K562 (cell line): ENCODE data around the gene PPFIA1. TPM values are rescaled to one million over a fixed set of nuclear protein-coding genes. Genes with fewer than 3 reads are reported as not detected.
A peak's percentile ranks its signal among the peaks of the same experiment; 100 is the strongest.

Source experiments
- ATF4 ChIP-seq: fragments of 450-650 bp; formaldehyde crosslinking; IDR thresholded peaks from 2 replicates; pipeline ENCODE4 v1.4.0; 2022; ENCODE audit warnings: mild to moderate bottlenecking, moderate library complexity
- CHCHD3 ChIP-seq: fragments of 250-450 bp; sonication (Bioruptor Pico); IDR thresholded peaks from 2 replicates; pipeline ENCODE4 v2.1.2; 2022; ENCODE audit warnings: mild to moderate bottlenecking
- DIDO1 ChIP-seq: fragments of 450-650 bp; IDR thresholded peaks from 2 replicates; pipeline ENCODE4 v1.6.1; 2016; ENCODE audit warnings: low read depth, missing biosample characterization, missing genetic modification characterization
- E2F6 ChIP-seq, 2 experiments: IDR thresholded peaks; 2 replicates each; pipeline ENCODE4 v1.6.1; 2011; ENCODE audit warnings: borderline replicate concordance in 1 of 2, control low read depth in 1 of 2, low read depth in 1 of 2, low read length in 1 of 2, mild to moderate bottlenecking in 1 of 2, mixed read lengths in 1 of 2, moderate library complexity in 1 of 2; ENCODE audit not compliant: insufficient read depth in 1 of 2, insufficient read length in 1 of 2, poor library complexity in 1 of 2, severe bottlenecking in 1 of 2; ENCODE audit errors: extremely low read depth in 1 of 2
- ELF1 ChIP-seq: fragments of 200-800 bp; sonication (Bioruptor generic); IDR thresholded peaks from 2 replicates; pipeline ENCODE4 v1.6.1; 2016; ENCODE audit warnings: missing genetic modification characterization, missing compliant biosample characterization
- EP400 ChIP-seq: fragments of 450-650 bp; IDR thresholded peaks from 2 replicates; pipeline ENCODE4 v1.6.1; 2017; ENCODE audit warnings: antibody characterized with exemption, mild to moderate bottlenecking, moderate library complexity
- FOXA3 ChIP-seq, 2 experiments: fragments of 450-650 bp in 1 of 2; sonication (generic) in 1 of 2; formaldehyde crosslinking; IDR thresholded peaks in 1 of 2; conservative IDR thresholded peaks in 1 of 2; 2 replicates each; pipeline versions ENCODE4 v1.4.0 to v1.8.0; 2020 to 2022; ENCODE audit warnings: mild to moderate bottlenecking in 2 of 2, missing genetic modification reagents in 1 of 2
- HDAC8 ChIP-seq: fragments of 450-650 bp; IDR thresholded peaks from 2 replicates; pipeline ENCODE4 v1.6.1; 2016; ENCODE audit warnings: mild to moderate bottlenecking, missing genetic modification characterization, moderate library complexity, missing compliant biosample characterization
- NCOA6 ChIP-seq: fragments of 450-650 bp; IDR thresholded peaks from 2 replicates; pipeline ENCODE4 v1.6.1; 2017; ENCODE audit warnings: mild to moderate bottlenecking
- NFIC ChIP-seq: fragments of 450-650 bp; IDR thresholded peaks from 2 replicates; pipeline ENCODE4 v1.6.1; 2017; ENCODE audit warnings: mild to moderate bottlenecking, inconsistent platforms
- RBM14 ChIP-seq: fragments of 200-400 bp; formaldehyde crosslinking; IDR thresholded peaks from 2 replicates; pipeline ENCODE4 v1.6.1; 2018; ENCODE audit warnings: low read depth, mild to moderate bottlenecking, low read length, moderate library complexity, borderline replicate concordance; ENCODE audit not compliant: insufficient read depth
- RCOR1 ChIP-seq, 2 experiments: IDR thresholded peaks; 2 replicates each; pipeline ENCODE4 v1.6.1; 2012; ENCODE audit warnings: low read depth in 2 of 2, low read length in 2 of 2, borderline replicate concordance in 1 of 2, improper control_type of control experiment in 1 of 2
- RFX1 ChIP-seq: fragments of 450-650 bp; IDR thresholded peaks from 2 replicates; pipeline ENCODE4 v1.6.1; 2016; ENCODE audit warnings: mild to moderate bottlenecking, moderate library complexity
- SFPQ ChIP-seq: fragments of 200-400 bp; formaldehyde crosslinking; IDR thresholded peaks from 2 replicates; pipeline ENCODE4 v1.6.1; 2017; ENCODE audit warnings: mild to moderate bottlenecking, low read depth, low read length, moderate library complexity
- TARDBP ChIP-seq: fragments of 450-650 bp; IDR thresholded peaks from 2 replicates; pipeline ENCODE4 v1.6.1; 2016
- TCF7L2 ChIP-seq: fragments of 150-350 bp; IDR thresholded peaks from 2 replicates; pipeline ENCODE4 v1.6.1; 2016; ENCODE audit warnings: low read depth, mild to moderate bottlenecking, low read length, moderate library complexity
- USF2 ChIP-seq: sonication (generic); formaldehyde crosslinking; IDR thresholded peaks from 2 replicates; pipeline ENCODE4 v1.5.0; 2020; ENCODE audit warnings: missing genetic modification reagents
- ZBED1 ChIP-seq: IDR thresholded peaks from 2 replicates; pipeline ENCODE4 v1.6.1; 2014
- ZBTB1 ChIP-seq: sonication (generic); formaldehyde crosslinking; IDR thresholded peaks from 2 replicates; pipeline ENCODE4 v1.8.1; 2023; ENCODE audit warnings: missing genetic modification reagents, low read depth, mild to moderate bottlenecking, borderline replicate concordance
- ZBTB12 ChIP-seq: fragments of 250-450 bp; sonication (Bioruptor Pico); IDR thresholded peaks from 2 replicates; pipeline ENCODE4 v1.4.0; 2020
- ZNF274 ChIP-seq: IDR thresholded peaks from 2 replicates; pipeline ENCODE4 v1.6.1; 2011; ENCODE audit warnings: low read depth, mild to moderate bottlenecking, low read length, moderate library complexity, borderline replicate concordance
- ZNF316 ChIP-seq: fragments of 450-650 bp; IDR thresholded peaks from 2 replicates; pipeline ENCODE4 v1.6.1; 2016
- ZNF354B ChIP-seq: fragments of 250-450 bp; sonication (Bioruptor Pico); IDR thresholded peaks from 2 replicates; pipeline ENCODE4 v1.4.0; 2020
- ZSCAN29 ChIP-seq: fragments of 450-650 bp; IDR thresholded peaks from 2 replicates; pipeline ENCODE4 v1.6.1; 2017
- ZZZ3 ChIP-seq: fragments of 450-650 bp; IDR thresholded peaks from 2 replicates; pipeline ENCODE4 v1.6.1; 2016; ENCODE audit warnings: antibody characterized with exemption, mild to moderate bottlenecking, moderate library complexity
- polyA plus RNA-seq, 8 experiments: library from polyadenylated mRNA; depleted of rRNA in 4 of 8; stranded (reverse) in 5 of 8; unstranded in 3 of 8; fragments of >200 nt; fragmentation: Nextera tagmentation in 2 of 8; fragmentation: Illumina TruSeq in 1 of 8; extraction: Ambion mirVana in 2 of 8; extraction: Trizol in 1 of 8; gene quantifications; 2 replicates each; pipeline versions ENCODE4 v1.2.1 to v1.2.3, GENCODE V29; 2011 to 2014; ENCODE audit warnings: inconsistent platforms in 1 of 8, missing spikeins in 1 of 8
- total RNA-seq, 7 experiments: library from RNA; depleted of rRNA in 6 of 7; stranded (reverse); fragments of >200 nt in 6 of 7; fragmentation: Illumina TruSeq in 2 of 7; extraction: Trizol in 2 of 7; gene quantifications; 2 replicates each; pipeline versions ENCODE4 v1.2.1 to v1.2.3, GENCODE V29; 2011 to 2021; ENCODE audit warnings: low replicate concordance in 1 of 7

The PPFIA1 gene
- total and polyA plus RNA-seq, 9 of the 15 experiments (the other 6 are each of a cell fraction or from before 2014, with no cell fraction given): 9.9 to 41.5 (median 28.5) TPM

GRCh38 chr11:70420008-70420464 is 149.5 kb downstream of the PPFIA1 start (continued):
- TF ChIP-seq TARDBP (peak; percentile 98; the same call in 1 of the 2 replicates), SFPQ (no peak), ZZZ3 (no peak), USF2 (no peak), CHCHD3 (no peak), E2F6 (IDR thresholded peaks at IDR 0.05; ENCODE audit: borderline replicate concordance in 1 of 2, extremely low read depth in 1 of 2, insufficient read depth in 1 of 2, insufficient read length in 1 of 2, low read depth in 1 of 2, low read length in 1 of 2, poor library complexity in 1 of 2, severe bottlenecking in 1 of 2) (peak; percentile 50 to 53), ZBED1 (0 out of 2 replicates have a peak, but pooled peaks have one; percentile 83), ZBTB12 (peak; percentile 50; the same call in 1 of the 2 replicates), RCOR1 (IDR thresholded peaks at IDR 0.05; ENCODE audit: borderline replicate concordance in 1 of 2, low read depth in 2 of 2, low read length in 2 of 2) (peak; percentile 73 to 90; a peak in 3 of 4 replicates), ELF1 (tag) (peak; percentile 80), ZSCAN29 (no peak), ZNF316 (peak; percentile 91), NCOA6 (no peak), HDAC8 (tag) (no peak), TCF7L2 (no peak), ZNF274 (peak; percentile 56; the same call in 1 of the 2 replicates), FOXA3 (CRISPR knock-in tag; conservative IDR thresholded peaks at IDR 0.05 in 1 of 2, IDR thresholded peaks at IDR 0.05 in 1 of 2) (no peak; a peak in 1 of 4 replicates), RBM14 (no peak), DIDO1 (tag) (no peak), ATF4 (CRISPR knock-in tag) (peak; percentile 15; the same call in 1 of the 2 replicates), RFX1 (no peak), ZNF354B (CRISPR knock-in tag) (no peak), EP400 (peak; percentile 93), ZBTB1 (CRISPR knock-in tag) (peak; percentile 99), NFIC (peak; percentile 89)
